ENCODE results near the gene CENPK.

GRCh38 chr5:65544473-65544872 lies 18.5 kb downstream of the CENPK start:
- TF ChIP-seq POLR2AphosphoS5 (IDR thresholded peaks at IDR 0.05) (no peak), CTCF (IDR thresholded peaks at IDR 0.05) (no peak), POLR2A (IDR thresholded peaks at IDR 0.05) (no peak)

Measured in stomach (tissue), 4 donors.